ENCODE data around the gene BSCL2. TPM values are rescaled to one million over a fixed set of nuclear protein-coding genes. Genes with fewer than 3 reads are reported as not detected.
"Not testable (repeated sequence)": the region's sequence is repeated elsewhere in the genome, so short reads cannot be mapped to it uniquely, and the experiment has no call there.

The BSCL2 gene
- total RNA-seq, 1 experiment from 2014 or later, result 77.4 TPM

- Histone ChIP-seq H4K5ac (ENCODE audit: insufficient read length, low read depth, low read length) (no peak overlapping the region), H2AK5ac (ENCODE audit: insufficient read length, low read length) (no peak overlapping the region), H2BK12ac (ENCODE audit: insufficient read length, low read depth, low read length) (no peak overlapping the region), H3K23ac (ENCODE audit: insufficient read length, low read depth, low read length) (no peak overlapping the region), H3K18ac (ENCODE audit: insufficient read length, low read depth, low read length) (no peak overlapping the region), H3K79me1 (ENCODE audit: insufficient read depth, low read depth, low read length, poor library complexity, severe bottlenecking) (no peaks in the 10 kb centered on the region), H3K56ac (ENCODE audit: insufficient read length, low read depth, low read length) (no peak overlapping the region), H4K91ac (ENCODE audit: insufficient read length, low read depth, low read length) (no peak overlapping the region), H3K9ac (ENCODE audit: extremely low read depth, insufficient read length, low read length) (no peak overlapping the region), H4K20me1 (ENCODE audit: control insufficient read depth, insufficient read depth, insufficient read length) (no peaks in the 10 kb centered on the region), H3K27me3 (ENCODE audit: insufficient read depth, low read length) (no peaks in the 10 kb centered on the region), H3T11ph (ENCODE audit: low read length) (no peak overlapping the region), H3K27ac (ENCODE audit: insufficient read length, low read depth, low read length) (no peak overlapping the region), H3K4me1 (ENCODE audit: insufficient read depth, low read length) (no peaks in the 10 kb centered on the region), H2AFZ (ENCODE audit: low read length) (no peak overlapping the region), H3K4me2 (ENCODE audit: insufficient read depth, insufficient read length, low read length) (no peak overlapping the region), H3K9me3 (ENCODE audit: control insufficient read depth, low read depth, low read length) (no peaks in the 10 kb centered on the region), H2BK120ac (ENCODE audit: low read depth, low read length, poor library complexity, severe bottlenecking) (no peak overlapping the region), H2BK15ac (ENCODE audit: low read depth, low read length) (no peak overlapping the region), H3K79me2 (ENCODE audit: insufficient read depth, low read length) (no peaks in the 10 kb centered on the region), H3K4ac (ENCODE audit: low read depth, low read length) (no peak overlapping the region), H3K14ac (ENCODE audit: insufficient read depth, low read length) (no peak overlapping the region; the same call in 1 of the 2 replicates), H4K8ac (replicated peaks; ENCODE audit: insufficient read length, low read depth, low read length) (peak overlapping the region; percentile 77), H2BK5ac (ENCODE audit: insufficient read length, low read length) (no peak overlapping the region), H2BK20ac (ENCODE audit: low read depth, low read length, poor library complexity, severe bottlenecking) (no peak overlapping the region), H3K23me2 (ENCODE audit: insufficient read length, low read depth, low read length, poor library complexity, severe bottlenecking) (no peaks in the 10 kb centered on the region)
- peak; percentile 85 for DNase-seq
- peak; percentile 92 for TF ChIP-seq CTCF (conservative IDR thresholded peaks at IDR 0.05)
- H3K9me3 Mint-ChIP-seq, result no peaks in the 10 kb centered on the region; a peak in 2 of 5 replicates
- H3K36me3 Mint-ChIP-seq (ENCODE audit: insufficient read depth in 1 of 3, low read depth in 3 of 3), result peaks cover 16 to 45% (median 44%) of the 10 kb centered on the region in 3 experiments; a peak in 5 of 7 replicates
- peak overlapping the region in 2 of 3 experiments; percentile 38 to 87; a peak in 4 of 7 replicates for H3K27ac Mint-ChIP-seq
- no CpG with 5 or more reads among the region's 14 CpGs for WGBS (ENCODE audit: extremely low coverage, insufficient read length, low lambda C conversion rate)
- peaks cover 0 to 8% of the 10 kb centered on the region in 2 experiments; a peak in 2 of 4 replicates for H3K4me1 Mint-ChIP-seq
- H3K4me3 Mint-ChIP-seq, result no peak overlapping the region
- no peaks in the 10 kb centered on the region for H3K27me3 Mint-ChIP-seq (ENCODE audit: low read depth)
Observed at GRCh38 chr11:62694455-62695167, 12.6 kb downstream of the BSCL2 start.

GRCh38 chr11:62693624-62694023 lies 13.6 kb downstream of the BSCL2 start:
- not testable (repeated sequence) for H2AFZ ChIP-seq (ENCODE audit: low read length); H3K56ac ChIP-seq (ENCODE audit: insufficient read length, low read depth, low read length); H3K27ac ChIP-seq (ENCODE audit: insufficient read length, low read depth, low read length); H3T11ph ChIP-seq (ENCODE audit: low read length); H2BK20ac ChIP-seq (ENCODE audit: low read depth, low read length, poor library complexity, severe bottlenecking); H3K4me2 ChIP-seq (ENCODE audit: insufficient read depth, insufficient read length, low read length); H3K18ac ChIP-seq (ENCODE audit: insufficient read length, low read depth, low read length); H4K91ac ChIP-seq (ENCODE audit: insufficient read length, low read depth, low read length); H4K20me1 ChIP-seq (ENCODE audit: control insufficient read depth, insufficient read depth, insufficient read length); H2AK5ac ChIP-seq (ENCODE audit: insufficient read length, low read length); H3K27ac Mint-ChIP-seq; H3K27me3 Mint-ChIP-seq (ENCODE audit: low read depth); H2BK15ac ChIP-seq (ENCODE audit: low read depth, low read length); H2BK120ac ChIP-seq (ENCODE audit: low read depth, low read length, poor library complexity, severe bottlenecking); H3K79me1 ChIP-seq (ENCODE audit: insufficient read depth, low read depth, low read length, poor library complexity, severe bottlenecking); H2BK12ac ChIP-seq (ENCODE audit: insufficient read length, low read depth, low read length); H4K8ac ChIP-seq (replicated peaks; ENCODE audit: insufficient read length, low read depth, low read length); DNase-seq; H3K4me3 Mint-ChIP-seq; H3K9ac ChIP-seq (ENCODE audit: extremely low read depth, insufficient read length, low read length); H3K9me3 ChIP-seq (ENCODE audit: control insufficient read depth, low read depth, low read length); H3K9me3 Mint-ChIP-seq; H3K4me1 ChIP-seq (ENCODE audit: insufficient read depth, low read length); H3K23me2 ChIP-seq (ENCODE audit: insufficient read length, low read depth, low read length, poor library complexity, severe bottlenecking); H3K4ac ChIP-seq (ENCODE audit: low read depth, low read length); H3K23ac ChIP-seq (ENCODE audit: insufficient read length, low read depth, low read length); H3K79me2 ChIP-seq (ENCODE audit: insufficient read depth, low read length); H4K5ac ChIP-seq (ENCODE audit: insufficient read length, low read depth, low read length); H2BK5ac ChIP-seq (ENCODE audit: insufficient read length, low read length); H3K14ac ChIP-seq (ENCODE audit: insufficient read depth, low read length); H3K27me3 ChIP-seq (ENCODE audit: insufficient read depth, low read length)
- peaks cover 0 to 12% of the 10 kb centered on the region in 2 experiments; a peak in 3 of 4 replicates for H3K4me1 Mint-ChIP-seq
- WGBS (ENCODE audit: extremely low coverage, insufficient read length, low lambda C conversion rate), result no CpG with 5 or more reads among the region's 4 CpGs
- H3K36me3 Mint-ChIP-seq (ENCODE audit: insufficient read depth in 1 of 3, low read depth in 3 of 3), result peaks cover 16 to 42% (median 41%) of the 10 kb centered on the region in 3 experiments; a peak in 5 of 7 replicates
